Activated naive CD8-positive, alpha-beta T cell (primary cell): ENCODE data around the gene HIVEP3.

Experiments
- H3K27ac Mint-ChIP-seq: one replicate; pipeline ENCODE4 v1.8.0; 2021; ENCODE audit warnings: mixed read lengths
- H3K27me3 Mint-ChIP-seq: one replicate; pipeline ENCODE4 v1.8.0; 2021; ENCODE audit warnings: mixed read lengths
- H3K36me3 Mint-ChIP-seq: one replicate; pipeline ENCODE4 v1.8.0; 2021; ENCODE audit warnings: mixed read lengths
- H3K4me1 Mint-ChIP-seq: one replicate; pipeline ENCODE4 v1.8.0; 2021; ENCODE audit warnings: low read depth, mixed read lengths
- H3K4me3 Mint-ChIP-seq: one replicate; pipeline ENCODE4 v1.8.0; 2021; ENCODE audit warnings: mild to moderate bottlenecking, mixed read lengths
- H3K9me3 Mint-ChIP-seq: one replicate; pipeline ENCODE4 v1.8.0; 2021; ENCODE audit warnings: low read depth, mixed read lengths

The HIVEP3 gene

DNA sequence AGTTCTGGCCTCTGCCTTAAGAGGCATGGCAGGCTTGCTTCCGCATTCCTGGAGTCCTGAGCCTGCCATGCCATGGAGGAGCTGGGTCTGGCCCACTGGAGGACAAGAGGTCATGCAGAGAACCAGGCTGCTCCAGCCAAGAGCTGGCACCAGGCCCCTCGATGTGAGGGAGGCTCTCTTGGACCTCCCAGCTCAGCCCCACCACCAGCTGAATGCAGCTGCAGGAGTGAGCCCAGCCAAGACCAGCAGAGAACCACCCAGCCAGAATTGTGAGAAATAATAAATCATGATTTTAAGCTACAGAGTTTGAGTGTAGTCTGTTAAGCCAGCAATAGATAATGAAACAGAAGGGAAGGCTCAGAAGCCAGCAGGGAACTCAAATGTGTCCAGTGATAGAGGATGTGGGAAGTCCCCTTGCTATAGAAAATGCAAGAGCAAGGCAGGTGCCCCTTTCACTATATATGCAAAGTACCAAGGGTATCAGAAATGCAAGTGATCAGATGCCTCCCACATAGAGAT is 118.4 kb downstream of the HIVEP3 start:
- H3K4me3 Mint-ChIP-seq: peak overlapping the region; percentile 38
- H3K9me3 Mint-ChIP-seq: no peaks in the 10 kb centered on the region
- H3K27me3 Mint-ChIP-seq: no peaks in the 10 kb centered on the region
- peaks cover 6% of the 10 kb centered on the region for H3K36me3 Mint-ChIP-seq
- H3K27ac Mint-ChIP-seq: peak overlapping the region; percentile 48
- H3K4me1 Mint-ChIP-seq: peaks cover 59% of the 10 kb centered on the region

DNA sequence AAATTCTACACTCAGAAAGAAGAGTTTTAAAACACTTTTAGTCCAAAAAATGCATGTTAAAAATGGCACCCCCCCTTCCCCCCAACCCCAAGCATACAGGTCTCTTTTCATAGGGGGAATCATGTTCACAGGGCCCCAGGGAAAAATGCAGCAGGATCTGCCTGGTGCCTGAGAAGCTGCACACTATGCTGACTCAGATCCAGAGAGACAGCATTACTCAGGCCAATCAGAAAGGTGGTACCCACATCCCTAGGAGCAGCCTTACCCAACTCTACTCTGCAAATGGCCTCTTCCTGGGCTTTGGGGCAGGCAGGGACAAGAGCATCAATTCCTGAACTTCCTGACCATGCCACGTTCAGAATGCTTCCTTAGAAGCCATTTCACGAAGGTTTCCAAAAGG is 119.0 kb downstream of the HIVEP3 start:
- peaks cover 59% of the 10 kb centered on the region for H3K4me1 Mint-ChIP-seq
- no peaks in the 10 kb centered on the region for H3K9me3 Mint-ChIP-seq
- no peak overlapping the region for H3K27ac Mint-ChIP-seq
- H3K36me3 Mint-ChIP-seq: peaks cover 6% of the 10 kb centered on the region
- H3K27me3 Mint-ChIP-seq: no peaks in the 10 kb centered on the region
- no peak overlapping the region for H3K4me3 Mint-ChIP-seq

DNA sequence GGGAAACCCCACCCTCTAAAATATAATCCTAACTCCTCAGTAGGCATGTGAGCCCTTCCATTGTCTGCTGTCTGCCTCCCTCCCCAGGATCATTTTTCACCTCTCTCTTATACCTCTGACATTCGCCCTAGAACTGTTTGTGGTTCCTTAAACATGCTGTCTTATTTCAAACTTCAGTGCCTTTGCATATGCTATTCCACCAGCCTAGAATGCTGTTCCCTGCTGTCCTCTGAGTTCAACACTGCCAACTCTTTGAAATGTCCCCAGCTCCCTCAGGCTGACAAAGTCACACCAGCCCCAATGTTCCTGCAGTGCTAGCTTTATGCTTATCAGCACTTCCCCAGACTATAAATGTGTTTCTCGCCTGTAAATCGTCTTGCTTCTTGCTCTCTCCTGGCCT is 119.5 kb downstream of the HIVEP3 start:
- no peak overlapping the region for H3K27ac Mint-ChIP-seq
- no peak overlapping the region for H3K4me3 Mint-ChIP-seq
- H3K4me1 Mint-ChIP-seq: peaks cover 59% of the 10 kb centered on the region
- H3K9me3 Mint-ChIP-seq: no peaks in the 10 kb centered on the region
- no peaks in the 10 kb centered on the region for H3K27me3 Mint-ChIP-seq
- peaks cover 6% of the 10 kb centered on the region for H3K36me3 Mint-ChIP-seq

DNA sequence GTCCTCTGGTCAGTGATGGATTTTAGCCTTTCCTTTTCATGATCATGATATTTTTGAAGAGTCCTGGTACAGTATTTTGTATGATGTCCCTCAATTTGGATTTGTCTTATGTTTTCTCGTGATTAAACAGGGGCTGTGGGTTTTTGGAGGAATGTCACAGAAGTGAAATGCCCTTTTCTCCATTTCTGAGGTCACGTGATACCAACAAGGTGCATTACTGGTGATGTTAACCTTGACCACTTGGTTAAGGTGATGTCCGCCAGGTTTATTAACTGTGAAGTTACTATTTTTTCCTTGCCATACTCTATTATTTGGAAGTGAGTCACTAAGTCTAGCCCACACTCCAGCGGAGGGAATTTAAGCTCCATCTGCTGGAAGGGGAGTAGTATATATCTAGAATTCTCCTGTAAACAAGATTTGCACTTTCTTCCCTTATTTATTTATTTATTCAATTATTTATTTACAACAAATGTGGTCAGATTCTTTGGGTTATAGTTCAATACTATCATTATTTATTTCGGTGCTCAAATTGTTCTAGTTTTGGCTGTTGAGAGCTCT is 123.4 kb downstream of the HIVEP3 start:
- Mint-ChIP-seq H3K27me3 (no peaks in the 10 kb centered on the region), H3K4me3 (no peak overlapping the region), H3K27ac (no peak overlapping the region), H3K9me3 (no peaks in the 10 kb centered on the region), H3K4me1 (peaks cover 66% of the 10 kb centered on the region), H3K36me3 (peaks cover 6% of the 10 kb centered on the region)

DNA sequence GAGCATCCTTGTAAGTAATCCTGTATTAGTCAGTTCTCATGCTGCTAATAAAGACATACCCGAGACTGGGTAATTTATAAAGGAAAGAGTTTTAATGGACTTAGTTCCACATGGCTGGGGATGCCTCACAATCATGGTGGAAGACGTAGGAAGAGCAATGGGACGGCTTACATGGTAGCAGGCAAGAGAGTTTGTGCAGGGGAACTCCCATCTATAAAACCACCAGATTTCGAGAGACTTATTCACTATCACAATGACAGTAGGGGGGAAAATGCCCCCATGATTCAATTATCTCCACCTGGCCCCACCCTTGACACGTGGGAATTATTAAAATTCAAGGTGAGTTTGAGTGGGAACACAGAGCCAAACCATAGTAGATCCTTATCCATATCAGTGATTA is 124.7 kb downstream of the HIVEP3 start:
- Mint-ChIP-seq H3K9me3 (no peaks in the 10 kb centered on the region), H3K4me3 (no peak overlapping the region), H3K27me3 (no peaks in the 10 kb centered on the region), H3K4me1 (peaks cover 60% of the 10 kb centered on the region), H3K27ac (peak overlapping the region; percentile 16), H3K36me3 (peaks cover 2% of the 10 kb centered on the region)

DNA sequence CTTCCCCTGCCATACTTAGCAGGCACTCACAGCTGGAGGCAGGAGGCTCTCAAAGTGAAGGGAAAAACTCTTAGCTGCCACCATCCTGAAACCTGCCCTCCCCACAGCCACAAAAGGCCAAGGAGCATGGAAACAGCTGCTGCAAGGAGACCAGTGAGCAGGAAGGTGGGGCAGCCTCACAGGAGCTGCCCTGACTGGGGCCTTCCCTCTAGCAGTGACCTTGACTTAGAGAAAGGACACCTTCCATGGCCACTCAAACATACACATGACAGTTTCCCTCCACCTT is 126.3 kb downstream of the HIVEP3 start:
- peaks cover 60% of the 10 kb centered on the region for H3K4me1 Mint-ChIP-seq
- peak overlapping the region; percentile 12 for H3K4me3 Mint-ChIP-seq
- H3K9me3 Mint-ChIP-seq: no peaks in the 10 kb centered on the region
- peak overlapping the region; percentile 80 for H3K27ac Mint-ChIP-seq
- no peaks in the 10 kb centered on the region for H3K36me3 Mint-ChIP-seq
- H3K27me3 Mint-ChIP-seq: no peaks in the 10 kb centered on the region

DNA sequence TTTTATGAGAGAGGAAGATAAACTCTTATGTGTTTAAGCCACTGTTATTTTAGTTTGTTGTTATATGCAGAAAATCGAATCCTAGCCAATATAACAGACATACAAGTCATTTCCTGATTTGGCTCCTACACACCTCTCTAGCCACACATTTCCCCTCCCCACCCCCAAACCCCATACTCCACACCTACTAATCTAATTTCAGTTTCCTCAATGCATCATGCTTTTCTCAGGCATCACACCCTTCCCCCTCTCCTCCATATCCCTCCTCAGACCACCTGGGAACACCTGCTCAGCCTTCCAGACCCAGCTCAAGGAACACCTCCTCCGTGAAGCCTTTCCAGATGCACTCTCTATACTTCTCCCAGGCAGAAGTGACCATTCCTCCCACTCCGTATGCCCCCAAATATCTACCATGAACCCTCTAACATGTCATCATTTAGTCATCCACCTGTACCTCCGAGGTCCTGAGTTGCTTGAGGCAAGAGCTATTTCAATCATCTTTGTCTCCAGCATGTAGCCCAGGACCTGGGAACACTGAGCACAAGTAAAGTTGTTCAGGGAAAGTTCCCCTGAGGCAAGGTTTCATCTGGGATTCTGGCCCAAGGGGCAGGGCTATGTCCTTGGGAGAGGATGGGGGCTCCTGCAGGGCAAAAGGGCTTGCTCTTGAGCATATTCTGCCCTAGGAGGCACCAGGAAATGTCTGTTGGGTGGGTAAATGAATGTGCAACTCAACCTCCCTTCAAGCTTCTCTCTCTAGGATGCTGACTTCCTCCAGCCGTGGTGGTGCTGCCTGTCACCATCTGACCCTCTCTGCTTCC is 126.8 kb downstream of the HIVEP3 start:
- Mint-ChIP-seq H3K36me3 (no peaks in the 10 kb centered on the region), H3K27me3 (no peaks in the 10 kb centered on the region), H3K9me3 (no peaks in the 10 kb centered on the region), H3K4me1 (peaks cover 60% of the 10 kb centered on the region), H3K27ac (peak overlapping the region; percentile 80), H3K4me3 (peak overlapping the region; percentile 24)

DNA sequence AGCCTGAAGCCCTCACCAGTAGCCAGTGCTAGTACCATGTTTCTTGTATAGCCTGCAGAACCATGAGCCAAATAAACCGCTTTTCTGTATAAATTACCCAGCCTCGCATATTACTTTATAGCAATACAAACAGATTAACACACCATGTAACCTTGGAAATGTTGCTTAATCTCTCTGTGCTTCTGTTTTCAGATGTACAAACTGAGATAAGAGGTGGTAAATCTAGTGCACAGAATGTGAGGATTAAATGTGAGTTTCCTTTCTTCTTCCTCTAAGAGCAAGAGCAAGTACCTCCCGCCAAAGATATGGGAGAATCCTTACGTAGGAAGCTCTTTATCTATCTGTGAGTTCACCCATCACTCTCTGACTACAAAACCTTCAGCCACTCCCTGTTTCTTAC is 128.4 kb downstream of the HIVEP3 start:
- no peak overlapping the region for H3K27ac Mint-ChIP-seq
- H3K36me3 Mint-ChIP-seq: no peaks in the 10 kb centered on the region
- H3K4me1 Mint-ChIP-seq: peaks cover 57% of the 10 kb centered on the region
- H3K27me3 Mint-ChIP-seq: no peaks in the 10 kb centered on the region
- no peaks in the 10 kb centered on the region for H3K9me3 Mint-ChIP-seq
- H3K4me3 Mint-ChIP-seq: no peak overlapping the region

DNA sequence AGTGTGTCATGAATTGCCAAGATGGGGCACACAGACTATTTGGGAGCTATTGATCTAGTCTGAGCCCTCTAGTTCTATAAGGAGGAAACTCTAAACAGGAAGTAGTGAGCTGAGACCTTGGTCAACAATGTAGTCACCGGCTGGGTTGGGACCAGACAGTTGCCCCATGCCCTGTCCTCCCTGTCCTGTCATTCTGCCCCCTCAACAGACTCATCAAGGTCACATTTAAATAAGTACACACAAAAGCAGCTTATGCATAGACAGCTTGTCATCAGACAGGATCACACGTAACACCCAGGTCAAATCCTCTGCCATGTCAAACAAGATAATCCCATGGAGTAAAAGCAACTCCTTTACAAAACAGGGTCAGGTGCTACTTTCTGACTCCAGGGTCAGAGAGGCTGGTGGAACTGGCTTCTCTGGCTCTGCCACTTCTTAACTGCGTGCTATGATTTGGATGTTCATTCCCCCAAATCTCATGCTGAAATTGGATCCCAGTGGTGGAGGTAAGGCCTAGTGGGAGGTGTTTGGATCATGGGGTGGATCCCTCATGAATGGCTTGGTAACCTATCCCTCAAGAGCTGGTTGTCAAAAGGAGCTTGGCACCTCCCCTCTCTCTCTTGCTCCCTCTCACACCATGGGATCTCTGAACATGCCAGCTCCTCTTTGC is 128.9 kb downstream of the HIVEP3 start:
- Mint-ChIP-seq H3K36me3 (peaks cover 4% of the 10 kb centered on the region), H3K4me1 (peaks cover 57% of the 10 kb centered on the region), H3K27ac (peak overlapping the region; percentile 54), H3K9me3 (no peaks in the 10 kb centered on the region), H3K27me3 (no peaks in the 10 kb centered on the region), H3K4me3 (no peak overlapping the region)

DNA sequence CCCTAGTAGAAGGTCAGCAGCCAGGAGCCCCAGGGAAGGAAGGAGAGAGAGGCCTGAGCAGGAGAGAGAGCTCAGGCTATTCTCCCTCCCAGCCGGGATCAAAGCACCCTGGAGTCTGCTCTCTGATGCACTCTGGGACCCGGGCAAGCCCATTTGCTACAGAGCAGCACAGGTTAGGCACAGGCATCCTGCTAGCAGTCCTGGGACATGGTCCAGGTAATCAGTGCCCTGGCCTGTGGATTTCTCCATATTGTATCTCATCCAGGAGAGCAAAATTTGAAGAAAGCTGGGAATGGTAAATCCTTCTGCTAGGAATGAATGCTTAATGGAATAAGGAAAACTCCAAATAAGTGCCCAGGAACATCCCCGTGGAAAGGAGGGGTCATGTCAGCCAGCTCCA is 130.3 kb downstream of the HIVEP3 start:
- H3K36me3 Mint-ChIP-seq: peaks cover 6% of the 10 kb centered on the region
- H3K27me3 Mint-ChIP-seq: no peaks in the 10 kb centered on the region
- no peak overlapping the region for H3K4me3 Mint-ChIP-seq
- no peaks in the 10 kb centered on the region for H3K9me3 Mint-ChIP-seq
- peaks cover 55% of the 10 kb centered on the region for H3K4me1 Mint-ChIP-seq
- H3K27ac Mint-ChIP-seq: no peak overlapping the region

DNA sequence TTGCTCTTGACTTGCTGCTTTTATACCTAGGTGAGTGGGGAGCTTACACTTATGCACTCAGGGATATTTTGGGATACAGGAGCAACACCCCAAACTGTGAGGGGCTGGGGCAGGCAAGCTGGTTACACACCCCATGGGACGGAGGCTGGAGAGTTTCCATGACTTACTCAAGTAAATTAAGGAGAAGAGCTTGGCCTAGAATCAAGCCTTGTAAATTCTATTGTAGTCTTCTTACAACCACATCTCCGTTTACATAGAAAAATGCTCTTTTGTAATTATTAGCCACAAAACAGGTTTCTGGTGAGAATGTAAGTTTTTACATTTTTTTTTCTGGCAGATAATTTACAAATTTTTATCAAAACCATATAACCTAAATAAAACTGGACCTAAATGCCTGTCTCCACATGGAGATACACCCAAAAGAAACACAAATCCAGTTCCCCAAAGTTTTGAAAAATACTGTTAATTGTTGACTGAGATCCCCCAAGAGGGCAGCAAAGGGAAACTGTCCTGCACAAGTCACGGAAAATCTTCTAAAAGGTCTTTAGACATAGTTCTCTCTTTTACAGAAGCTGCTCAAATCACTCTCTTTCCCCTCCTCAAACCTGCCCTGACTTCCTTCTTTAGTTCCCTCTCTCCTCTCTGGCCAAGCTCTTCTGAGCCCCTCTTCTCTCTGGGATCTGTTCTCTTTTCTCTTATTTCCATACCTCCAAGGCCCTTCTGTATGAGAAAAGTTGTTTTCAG is 134.0 kb downstream of the HIVEP3 start:
- no peaks in the 10 kb centered on the region for H3K9me3 Mint-ChIP-seq
- peak overlapping the region; percentile 83 for H3K27ac Mint-ChIP-seq
- peaks cover 37% of the 10 kb centered on the region for H3K4me1 Mint-ChIP-seq
- H3K27me3 Mint-ChIP-seq: no peaks in the 10 kb centered on the region
- H3K36me3 Mint-ChIP-seq: peaks cover 6% of the 10 kb centered on the region
- peak overlapping the region; percentile 61 for H3K4me3 Mint-ChIP-seq

DNA sequence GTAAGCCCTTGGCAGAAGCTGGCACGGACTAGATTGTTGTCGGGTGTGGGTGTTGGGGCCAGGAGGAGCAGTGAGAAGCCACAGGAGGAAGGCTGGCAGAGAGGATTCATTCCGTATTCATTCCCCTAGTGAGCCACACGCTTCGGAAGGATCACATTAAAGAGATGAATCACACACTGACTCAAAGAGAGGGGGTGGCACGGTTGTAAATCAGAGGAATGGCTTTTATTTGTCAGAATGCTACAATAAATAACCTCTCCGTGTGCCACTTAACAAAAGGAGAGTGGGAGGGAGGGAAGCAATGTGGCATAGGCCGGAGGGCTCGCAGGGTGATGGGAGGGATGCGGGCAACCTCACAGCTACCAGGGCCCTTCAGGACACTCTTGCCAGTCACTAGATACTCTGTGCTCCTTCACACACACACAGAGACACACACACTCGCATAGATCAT is 135.5 kb downstream of the HIVEP3 start:
- Mint-ChIP-seq H3K4me1 (peaks cover 35% of the 10 kb centered on the region), H3K27ac (peak overlapping the region; percentile 92), H3K36me3 (peaks cover 6% of the 10 kb centered on the region)

DNA sequence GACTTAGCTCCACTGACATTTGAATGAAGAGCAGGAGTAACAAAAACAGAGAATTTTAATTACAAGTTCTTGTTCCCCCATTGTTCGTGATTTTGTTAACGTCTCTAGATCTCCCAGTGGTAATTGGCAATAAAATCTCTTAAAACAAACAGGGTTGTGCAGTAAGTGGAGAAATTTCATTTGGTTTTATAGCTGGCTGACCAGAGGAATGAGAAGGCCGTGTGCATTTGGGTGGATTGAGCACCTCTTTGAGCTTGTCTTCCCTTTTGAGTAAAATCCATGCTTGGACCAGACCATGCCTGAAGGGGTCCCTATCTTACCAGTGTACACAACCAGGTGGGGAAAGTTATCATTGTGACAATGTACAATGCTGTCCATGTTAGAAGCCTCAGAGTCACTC is 137.8 kb downstream of the HIVEP3 start:
- Mint-ChIP-seq H3K4me1 (peaks cover 35% of the 10 kb centered on the region), H3K4me3 (no peak overlapping the region), H3K27ac (peak overlapping the region; percentile 7), H3K27me3 (no peaks in the 10 kb centered on the region), H3K9me3 (no peaks in the 10 kb centered on the region), H3K36me3 (peaks cover 6% of the 10 kb centered on the region)

More for the DNA sequence above, 135.5 kb downstream of the HIVEP3 start:
- H3K4me3 Mint-ChIP-seq: peak overlapping the region; percentile 80
- H3K27me3 Mint-ChIP-seq: no peaks in the 10 kb centered on the region
- H3K9me3 Mint-ChIP-seq: no peaks in the 10 kb centered on the region

DNA sequence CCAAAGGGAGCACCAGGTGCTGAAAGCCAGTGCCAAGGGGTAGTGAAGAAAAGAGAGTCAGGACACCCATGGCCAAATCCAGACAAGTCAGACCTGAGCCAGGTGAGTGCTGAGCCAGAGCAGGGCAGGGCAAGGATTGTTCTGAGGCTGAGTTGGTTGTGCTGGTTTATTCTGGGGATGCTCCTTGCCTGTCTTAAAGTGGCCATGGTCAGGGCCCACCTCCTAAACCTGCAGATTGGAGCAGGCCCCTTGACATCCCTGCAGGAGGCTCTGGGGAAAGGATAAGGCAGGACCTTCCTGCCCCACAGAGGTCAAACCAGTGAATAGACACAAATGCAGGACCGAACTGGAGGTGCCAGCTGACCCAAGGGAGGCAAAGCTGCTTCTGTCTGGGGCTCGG is 138.4 kb downstream of the HIVEP3 start:
- Mint-ChIP-seq H3K36me3 (peaks cover 6% of the 10 kb centered on the region), H3K27me3 (no peaks in the 10 kb centered on the region), H3K4me1 (peaks cover 34% of the 10 kb centered on the region), H3K27ac (no peak overlapping the region), H3K4me3 (no peak overlapping the region), H3K9me3 (no peaks in the 10 kb centered on the region)

DNA sequence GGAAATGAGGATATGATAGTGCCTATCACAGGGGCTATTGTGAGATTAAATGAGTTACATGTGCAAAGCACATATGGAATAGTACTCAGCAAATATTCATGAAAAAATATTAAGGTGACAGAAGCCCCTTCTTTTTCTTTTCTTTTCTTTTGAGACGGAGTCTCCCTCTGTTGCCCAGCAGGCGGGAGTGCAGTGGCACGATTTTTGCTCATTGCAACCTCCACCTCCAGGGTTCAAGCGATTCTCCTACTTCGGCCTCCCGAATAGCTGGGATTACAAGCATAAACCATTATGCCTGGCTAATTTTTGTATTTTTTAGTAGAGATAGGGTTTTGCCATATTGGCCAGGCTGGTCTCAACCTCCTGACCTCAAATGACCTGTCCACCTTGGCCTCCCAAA is 139.4 kb downstream of the HIVEP3 start:
- Mint-ChIP-seq H3K36me3 (peaks cover under 1% of the 10 kb centered on the region), H3K9me3 (no peaks in the 10 kb centered on the region), H3K4me3 (no peak overlapping the region), H3K4me1 (peaks cover 24% of the 10 kb centered on the region), H3K27me3 (no peaks in the 10 kb centered on the region), H3K27ac (no peak overlapping the region)
